Measurements from ENCODE around the gene ZNF169.
"Not testable (repeated sequence)": the region's sequence is repeated elsewhere in the genome, so short reads cannot be mapped to it uniquely, and the experiment has no call there.

The ZNF169 gene

GRCh38 chr9:94228616-94229015 lies 30.5 kb upstream of the ZNF169 start:
- Histone ChIP-seq H3K27ac (ENCODE audit: low read depth, low read length, poor library complexity, severe bottlenecking) (no peak overlapping the region), H3K9ac (ENCODE audit: low read length) (no peak overlapping the region), H2AFZ (ENCODE audit: low read length) (no peak overlapping the region), H3K79me2 (ENCODE audit: insufficient read depth, low read length) (no peaks in the 10 kb centered on the region), H3F3A (ENCODE audit: insufficient read depth, low read length) (no peaks in the 10 kb centered on the region), H3K4me1 (ENCODE audit: insufficient read depth, low read length, severe bottlenecking) (no peaks in the 10 kb centered on the region), H3K27me3 (ENCODE audit: insufficient read depth, low read length) (no peaks in the 10 kb centered on the region), H3K36me3 (ENCODE audit: insufficient read depth, low read length) (no peaks in the 10 kb centered on the region), H3K4me3 (ENCODE audit: low read depth, low read length, poor library complexity, severe bottlenecking) (no peak overlapping the region), H4K20me1 (ENCODE audit: insufficient read depth, low read length) (no peaks in the 10 kb centered on the region), H3K9me3 (ENCODE audit: low read length) (no peaks in the 10 kb centered on the region), H3K4me2 (ENCODE audit: low read length) (no peak overlapping the region), H3K9me2 (ENCODE audit: low read depth, low read length) (no peaks in the 10 kb centered on the region)
- TF ChIP-seq CTCF (IDR thresholded peaks at IDR 0.05; ENCODE audit: low read length) = no peak
- no peak for TF ChIP-seq EZH2 (IDR thresholded peaks at IDR 0.05; ENCODE audit: borderline replicate concordance, low read length)

- Histone ChIP-seq H3F3A (ENCODE audit: insufficient read depth, low read length) (no peaks in the 10 kb centered on the region), H3K27me3 (ENCODE audit: insufficient read depth, low read length) (no peaks in the 10 kb centered on the region), H3K36me3 (ENCODE audit: insufficient read depth, low read length) (no peaks in the 10 kb centered on the region), H4K20me1 (ENCODE audit: insufficient read depth, low read length) (no peaks in the 10 kb centered on the region), H3K4me3 (ENCODE audit: low read depth, low read length, poor library complexity, severe bottlenecking) (no peak overlapping the region), H3K4me2 (ENCODE audit: low read length) (no peak overlapping the region), H3K9me2 (ENCODE audit: low read depth, low read length) (no peaks in the 10 kb centered on the region), H3K9me3 (ENCODE audit: low read length) (no peaks in the 10 kb centered on the region), H2AFZ (ENCODE audit: low read length) (no peak overlapping the region), H3K79me2 (ENCODE audit: insufficient read depth, low read length) (no peaks in the 10 kb centered on the region), H3K9ac (ENCODE audit: low read length) (no peak overlapping the region), H3K27ac (ENCODE audit: low read depth, low read length, poor library complexity, severe bottlenecking) (no peak overlapping the region), H3K4me1 (ENCODE audit: insufficient read depth, low read length, severe bottlenecking) (no peaks in the 10 kb centered on the region)
- no peak for TF ChIP-seq CTCF (IDR thresholded peaks at IDR 0.05; ENCODE audit: low read length)
- no peak for TF ChIP-seq EZH2 (IDR thresholded peaks at IDR 0.05; ENCODE audit: borderline replicate concordance, low read length)
These were observed 26.7 kb upstream of the ZNF169 start for GRCh38 chr9:94232428-94232827.

- H3K4me2 ChIP-seq (ENCODE audit: low read length); H3K9ac ChIP-seq (ENCODE audit: low read length); H3K4me3 ChIP-seq (ENCODE audit: low read depth, low read length, poor library complexity, severe bottlenecking); H2AFZ ChIP-seq (ENCODE audit: low read length); H4K20me1 ChIP-seq (ENCODE audit: insufficient read depth, low read length); H3K27me3 ChIP-seq (ENCODE audit: insufficient read depth, low read length); H3K9me2 ChIP-seq (ENCODE audit: low read depth, low read length); H3K4me1 ChIP-seq (ENCODE audit: insufficient read depth, low read length, severe bottlenecking); H3K9me3 ChIP-seq (ENCODE audit: low read length); H3K27ac ChIP-seq (ENCODE audit: low read depth, low read length, poor library complexity, severe bottlenecking); H3K36me3 ChIP-seq (ENCODE audit: insufficient read depth, low read length); H3K79me2 ChIP-seq (ENCODE audit: insufficient read depth, low read length); H3F3A ChIP-seq (ENCODE audit: insufficient read depth, low read length): not testable (repeated sequence)
These were observed 18.0 kb upstream of the ZNF169 start for GRCh38 chr9:94241098-94241497.

- Histone ChIP-seq H2AFZ (ENCODE audit: low read length) (no peak overlapping the region), H3K9me2 (ENCODE audit: low read depth, low read length) (no peaks in the 10 kb centered on the region), H3F3A (ENCODE audit: insufficient read depth, low read length) (no peaks in the 10 kb centered on the region), H3K27me3 (ENCODE audit: insufficient read depth, low read length) (no peaks in the 10 kb centered on the region; the same call in 1 of the 2 replicates), H3K36me3 (ENCODE audit: insufficient read depth, low read length) (no peaks in the 10 kb centered on the region), H3K9me3 (ENCODE audit: low read length) (no peaks in the 10 kb centered on the region), H4K20me1 (ENCODE audit: insufficient read depth, low read length) (no peaks in the 10 kb centered on the region), H3K9ac (ENCODE audit: low read length) (no peak overlapping the region), H3K79me2 (ENCODE audit: insufficient read depth, low read length) (no peaks in the 10 kb centered on the region), H3K4me3 (ENCODE audit: low read depth, low read length, poor library complexity, severe bottlenecking) (no peak overlapping the region), H3K27ac (ENCODE audit: low read depth, low read length, poor library complexity, severe bottlenecking) (no peak overlapping the region), H3K4me2 (ENCODE audit: low read length) (no peak overlapping the region), H3K4me1 (ENCODE audit: insufficient read depth, low read length, severe bottlenecking) (no peaks in the 10 kb centered on the region)
- TF ChIP-seq EZH2 (IDR thresholded peaks at IDR 0.05; ENCODE audit: borderline replicate concordance, low read length) (no peak), CTCF (IDR thresholded peaks at IDR 0.05; ENCODE audit: low read length) (no peak)
These were observed 13.4 kb upstream of the ZNF169 start for GRCh38 chr9:94245651-94246050.

All from OCI-LY1 (cell line).